ENCODE measurements around the gene UROC1. TPM values are rescaled to one million over a fixed set of nuclear protein-coding genes. Genes with fewer than 3 reads are reported as not detected.
A peak's percentile ranks its signal among the peaks of the same experiment; 100 is the strongest.

UROC1 gene
- total and polyA plus RNA-seq, 9 of the 15 experiments (the other 6 are each of a cell fraction or from before 2014, with no cell fraction given): not detected

GRCh38 chr3:126454025-126454424, 63.5 kb downstream of the UROC1 start (continued):
- TF ChIP-seq SPI1 (IDR thresholded peaks at IDR 0.05; ENCODE audit: borderline replicate concordance, low read depth, low read length) (no peak), GTF2E2 (tag; IDR thresholded peaks at IDR 0.05) (no peak), RB1 (IDR thresholded peaks at IDR 0.05; ENCODE audit: low read depth) (no peak), DEAF1 (CRISPR knock-in tag; IDR thresholded peaks at IDR 0.05) (no peak), ZNF316 (IDR thresholded peaks at IDR 0.05) (peak; percentile 95), ZNF277 (CRISPR knock-in tag; IDR thresholded peaks at IDR 0.05; ENCODE audit: borderline replicate concordance) (no peak), EZH2 (IDR thresholded peaks at IDR 0.05; ENCODE audit: borderline replicate concordance, low read depth, low read length) (no peak), STAT6 (CRISPR knock-in tag; IDR thresholded peaks at IDR 0.05) (no peak), ZNF639 (CRISPR knock-in tag; conservative IDR thresholded peaks at IDR 0.05 in 1 of 2, IDR thresholded peaks at IDR 0.05 in 1 of 2) (no peak), CREB3L1 (IDR thresholded peaks at IDR 0.05; ENCODE audit: borderline replicate concordance, low read depth) (no peak), MAFF (IDR thresholded peaks at IDR 0.05; ENCODE audit: low read length) (peak; percentile 85), NCOA1 (IDR thresholded peaks at IDR 0.05; ENCODE audit: low read depth) (no peak), ATF6 (CRISPR knock-in tag; IDR thresholded peaks at IDR 0.05) (no peak), PHF21A (IDR thresholded peaks at IDR 0.05; ENCODE audit: borderline replicate concordance, low read depth) (no peak)
